Upper lobe of left lung (tissue), 4 donors: ENCODE data around the gene FAM187B.

ENCODE experiments used
- EP300 ChIP-seq, 4 donors: sonication (generic); formaldehyde crosslinking; IDR thresholded peaks; one replicate each; pipeline ENCODE4 v1.5.1; 2017; ENCODE audit warnings: antibody characterized with exemption in 4 of 4, control low read depth in 2 of 4
- POLR2A ChIP-seq, 4 donors: fragments of 450-650 bp; IDR thresholded peaks; one replicate each; pipeline ENCODE4 v1.5.1; 2016 to 2017; ENCODE audit warnings: antibody characterized with exemption in 4 of 4, mild to moderate bottlenecking in 2 of 4
- POLR2AphosphoS5 ChIP-seq, 2 donors: sonication (generic); formaldehyde crosslinking; IDR thresholded peaks; one replicate each; pipeline ENCODE4 v1.5.1; 2017; ENCODE audit warnings: antibody characterized with exemption in 2 of 2
- TF ChIP-seq, protein P1 (sequence below), 6 experiments: fragments of 450-650 bp in 4 of 6; fragments of 200-600 bp in 2 of 6; sonication (generic) in 2 of 6; IDR thresholded peaks; one replicate each; pipeline ENCODE4 v1.5.1; 2016 to 2019; ENCODE audit warnings: antibody characterized with exemption in 6 of 6

GRCh38 chr19:35248310-35249145 lies 20.0 kb upstream of the FAM187B start, which contains the start of gene LSR:
- TF ChIP-seq, protein P1, sequence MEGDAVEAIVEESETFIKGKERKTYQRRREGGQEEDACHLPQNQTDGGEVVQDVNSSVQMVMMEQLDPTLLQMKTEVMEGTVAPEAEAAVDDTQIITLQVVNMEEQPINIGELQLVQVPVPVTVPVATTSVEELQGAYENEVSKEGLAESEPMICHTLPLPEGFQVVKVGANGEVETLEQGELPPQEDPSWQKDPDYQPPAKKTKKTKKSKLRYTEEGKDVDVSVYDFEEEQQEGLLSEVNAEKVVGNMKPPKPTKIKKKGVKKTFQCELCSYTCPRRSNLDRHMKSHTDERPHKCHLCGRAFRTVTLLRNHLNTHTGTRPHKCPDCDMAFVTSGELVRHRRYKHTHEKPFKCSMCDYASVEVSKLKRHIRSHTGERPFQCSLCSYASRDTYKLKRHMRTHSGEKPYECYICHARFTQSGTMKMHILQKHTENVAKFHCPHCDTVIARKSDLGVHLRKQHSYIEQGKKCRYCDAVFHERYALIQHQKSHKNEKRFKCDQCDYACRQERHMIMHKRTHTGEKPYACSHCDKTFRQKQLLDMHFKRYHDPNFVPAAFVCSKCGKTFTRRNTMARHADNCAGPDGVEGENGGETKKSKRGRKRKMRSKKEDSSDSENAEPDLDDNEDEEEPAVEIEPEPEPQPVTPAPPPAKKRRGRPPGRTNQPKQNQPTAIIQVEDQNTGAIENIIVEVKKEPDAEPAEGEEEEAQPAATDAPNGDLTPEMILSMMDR (IDR thresholded peaks at IDR 0.05), result peak in 3 of 6 experiments; percentile 7 to 32 (median 21)
- TF ChIP-seq POLR2A (IDR thresholded peaks at IDR 0.05) (peak in 3 of 4 donors; percentile 60 to 87 (median 86)), POLR2AphosphoS5 (IDR thresholded peaks at IDR 0.05) (peak; percentile 48 to 81), EP300 (IDR thresholded peaks at IDR 0.05) (no peak)
